Measurements from ENCODE around the gene MSI2.
A peak's percentile ranks its signal among the peaks of the same experiment; 100 is the strongest.

MSI2 gene

GRCh38 chr17:57568340-57568739 lies 312.0 kb downstream of the MSI2 start:
- DNase-seq, result no peak

- DNase-seq, result no peak
These were observed 312.7 kb downstream of the MSI2 start for GRCh38 chr17:57569021-57569420.

- no peak for DNase-seq
These were observed 313.5 kb downstream of the MSI2 start for GRCh38 chr17:57569853-57570252.

- no peak for DNase-seq
These were observed 314.5 kb downstream of the MSI2 start for GRCh38 chr17:57570724-57571344.

- DNase-seq, result no peak
These were observed 315.7 kb downstream of the MSI2 start for GRCh38 chr17:57572062-57572461.

GRCh38 chr17:57572600-57572999 lies 316.3 kb downstream of the MSI2 start:
- DNase-seq, result no peak

GRCh38 chr17:57574040-57574513 lies 317.8 kb downstream of the MSI2 start:
- no peak for DNase-seq

GRCh38 chr17:57576744-57577143 lies 320.4 kb downstream of the MSI2 start:
- DNase-seq, result no peak

- DNase-seq, result peak; percentile 78
These were observed 321.7 kb downstream of the MSI2 start for GRCh38 chr17:57577751-57578607.

GRCh38 chr17:57578608-57579225 lies 322.4 kb downstream of the MSI2 start:
- DNase-seq, result peak; percentile 68

GRCh38 chr17:57579245-57579644 lies 322.9 kb downstream of the MSI2 start:
- no peak for DNase-seq

- DNase-seq, result no peak
These were observed 323.9 kb downstream of the MSI2 start for GRCh38 chr17:57580055-57580739.

GRCh38 chr17:57582881-57583756 lies 326.8 kb downstream of the MSI2 start:
- DNase-seq, result no peak

- no peak for DNase-seq
These were observed 327.8 kb downstream of the MSI2 start for GRCh38 chr17:57584050-57584551.

- DNase-seq, result no peak
These were observed 329.2 kb downstream of the MSI2 start for GRCh38 chr17:57585341-57586195.

- DNase-seq, result no peak
These were observed 329.9 kb downstream of the MSI2 start for GRCh38 chr17:57586196-57586740.

GRCh38 chr17:57586742-57587141 lies 330.4 kb downstream of the MSI2 start:
- DNase-seq, result peak; percentile 10

GRCh38 chr17:57587193-57587969 lies 331.1 kb downstream of the MSI2 start:
- DNase-seq, result no peak

- no peak for DNase-seq
These were observed 331.8 kb downstream of the MSI2 start for GRCh38 chr17:57588086-57588485.
